ENCODE results near the gene CACNA2D3.
A peak's percentile ranks its signal among the peaks of the same experiment; 100 is the strongest.

CACNA2D3 gene

GRCh38 chr3:54270816-54271526 lies 148.6 kb downstream of the CACNA2D3 start:
- no peak for DNase-seq (ENCODE audit: low spot score)

GRCh38 chr3:54273791-54274190 lies 151.4 kb downstream of the CACNA2D3 start:
- no peak for DNase-seq (ENCODE audit: low spot score)

GRCh38 chr3:54274607-54275006 lies 152.3 kb downstream of the CACNA2D3 start:
- peak; percentile 20 for DNase-seq (ENCODE audit: low spot score)

GRCh38 chr3:54279005-54279583 lies 156.7 kb downstream of the CACNA2D3 start:
- DNase-seq (ENCODE audit: low spot score), result no peak

GRCh38 chr3:54283470-54283869 lies 161.1 kb downstream of the CACNA2D3 start:
- DNase-seq (ENCODE audit: low spot score), result no peak

GRCh38 chr3:54294214-54294613 lies 171.9 kb downstream of the CACNA2D3 start:
- DNase-seq (ENCODE audit: low spot score), result peak; percentile 27

- no peak for DNase-seq (ENCODE audit: low spot score)
Measured at GRCh38 chr3:54296531-54296930, 174.2 kb downstream of the CACNA2D3 start.

- no peak for DNase-seq (ENCODE audit: low spot score)
Measured at GRCh38 chr3:54299169-54299935, 177.0 kb downstream of the CACNA2D3 start.

- DNase-seq (ENCODE audit: low spot score), result no peak
Measured at GRCh38 chr3:54303517-54304375, 181.4 kb downstream of the CACNA2D3 start.

GRCh38 chr3:54304877-54305276 lies 182.5 kb downstream of the CACNA2D3 start:
- DNase-seq (ENCODE audit: low spot score), result no peak

GRCh38 chr3:54305409-54306099 lies 183.2 kb downstream of the CACNA2D3 start:
- no peak for DNase-seq (ENCODE audit: low spot score)

- DNase-seq (ENCODE audit: low spot score), result no peak
Measured at GRCh38 chr3:54307566-54308180, 185.3 kb downstream of the CACNA2D3 start.

GRCh38 chr3:54309601-54310000 lies 187.2 kb downstream of the CACNA2D3 start:
- no peak for DNase-seq (ENCODE audit: low spot score)

GRCh38 chr3:54311211-54311747 lies 188.9 kb downstream of the CACNA2D3 start:
- DNase-seq (ENCODE audit: low spot score), result no peak

GRCh38 chr3:54312156-54312899 lies 190.0 kb downstream of the CACNA2D3 start:
- DNase-seq (ENCODE audit: low spot score), result peak; percentile 46

GRCh38 chr3:54313418-54313817 lies 191.1 kb downstream of the CACNA2D3 start:
- no peak for DNase-seq (ENCODE audit: low spot score)

GRCh38 chr3:54321520-54321919 lies 199.2 kb downstream of the CACNA2D3 start:
- no peak for DNase-seq (ENCODE audit: low spot score)

GRCh38 chr3:54322354-54322753 lies 200.0 kb downstream of the CACNA2D3 start:
- no peak for DNase-seq (ENCODE audit: low spot score)

GRCh38 chr3:54324103-54324502 lies 201.8 kb downstream of the CACNA2D3 start:
- DNase-seq (ENCODE audit: low spot score), result peak; percentile 37

GRCh38 chr3:54326951-54327350 lies 204.6 kb downstream of the CACNA2D3 start:
- DNase-seq (ENCODE audit: low spot score), result no peak

All from SK-N-DZ (cell line).